CD4-positive, alpha-beta T cell treated with Interleukin-1 beta for 1 hour (primary cell): ENCODE measurements around the gene WWC2.

Experiments used
- DNase-seq, 2 donors: peaks; one replicate each; pipeline ENCODE4 v3.0.0-alpha.2; 2020 to 2022

WWC2 gene

GRCh38 chr4:183261953-183262775, 163.1 kb downstream of the WWC2 start:
- peak; percentile 67 to 71 for DNase-seq

GRCh38 chr4:183262776-183263100, 163.7 kb downstream of the WWC2 start:
- no peak for DNase-seq

GRCh38 chr4:183263787-183264386, 164.8 kb downstream of the WWC2 start:
- DNase-seq = no peak

GRCh38 chr4:183264614-183265013, 165.6 kb downstream of the WWC2 start:
- DNase-seq = no peak

- no peak for DNase-seq
These were observed 167.3 kb downstream of the WWC2 start for GRCh38 chr4:183266371-183266770.

GRCh38 chr4:183268556-183268955, 169.5 kb downstream of the WWC2 start:
- no peak for DNase-seq

GRCh38 chr4:183272384-183272783, 173.3 kb downstream of the WWC2 start:
- no peak for DNase-seq

- DNase-seq = no peak
These were observed 177.0 kb downstream of the WWC2 start for GRCh38 chr4:183276106-183276505.

- DNase-seq = no peak
These were observed 185.3 kb downstream of the WWC2 start for GRCh38 chr4:183284258-183284785.

GRCh38 chr4:183284965-183285364, 185.9 kb downstream of the WWC2 start:
- no peak for DNase-seq

- DNase-seq = no peak
These were observed 186.8 kb downstream of the WWC2 start for GRCh38 chr4:183285886-183286285.

- no peak for DNase-seq
These were observed 187.7 kb downstream of the WWC2 start for GRCh38 chr4:183286590-183287308.

- DNase-seq = no peak
These were observed 188.2 kb downstream of the WWC2 start for GRCh38 chr4:183287309-183287659.

- no peak for DNase-seq
These were observed 188.6 kb downstream of the WWC2 start for GRCh38 chr4:183287677-183288076.

- no peak for DNase-seq
These were observed 189.9 kb downstream of the WWC2 start for GRCh38 chr4:183288955-183289354.

GRCh38 chr4:183289688-183290087, 190.6 kb downstream of the WWC2 start:
- DNase-seq = no peak

- no peak for DNase-seq
These were observed 192.0 kb downstream of the WWC2 start for GRCh38 chr4:183291070-183291469.

GRCh38 chr4:183295711-183296110, 196.7 kb downstream of the WWC2 start:
- DNase-seq = no peak

GRCh38 chr4:183297675-183298074, 198.6 kb downstream of the WWC2 start:
- DNase-seq = no peak

- DNase-seq = no peak
These were observed 200.4 kb downstream of the WWC2 start for GRCh38 chr4:183299464-183299863.

GRCh38 chr4:183300070-183300469, 201.0 kb downstream of the WWC2 start:
- no peak for DNase-seq

GRCh38 chr4:183300655-183301054, 201.6 kb downstream of the WWC2 start:
- DNase-seq = no peak

- no peak for DNase-seq
These were observed 204.2 kb downstream of the WWC2 start for GRCh38 chr4:183303301-183303700.

GRCh38 chr4:183304067-183304466, 205.0 kb downstream of the WWC2 start:
- DNase-seq = no peak
